Adrenal gland (tissue), 5 donors: Measurements from ENCODE around the gene POLR1G.

Experiments
- POLR2A ChIP-seq, 2 donors: fragments of 450-650 bp; IDR thresholded peaks; one replicate each; pipeline ENCODE4 v1.6.1; 2017; ENCODE audit warnings: antibody characterized with exemption in 2 of 2, mild to moderate bottlenecking in 2 of 2, moderate library complexity in 1 of 2
- TF ChIP-seq, protein P1 (sequence below), 6 experiments: fragments of 450-650 bp in 4 of 6; fragments of 200-600 bp in 2 of 6; sonication (generic) in 1 of 6; IDR thresholded peaks; 1 replicate in 5 of 6; 2 replicates in 1 of 6; pipeline versions ENCODE4 v1.5.1 to v1.8.0; 2016 to 2021; ENCODE audit warnings: antibody characterized with exemption in 6 of 6, mild to moderate bottlenecking in 2 of 6, moderate library complexity in 1 of 6
- donor health status: DM: no; HTN: no; CAD: no.

DNA sequence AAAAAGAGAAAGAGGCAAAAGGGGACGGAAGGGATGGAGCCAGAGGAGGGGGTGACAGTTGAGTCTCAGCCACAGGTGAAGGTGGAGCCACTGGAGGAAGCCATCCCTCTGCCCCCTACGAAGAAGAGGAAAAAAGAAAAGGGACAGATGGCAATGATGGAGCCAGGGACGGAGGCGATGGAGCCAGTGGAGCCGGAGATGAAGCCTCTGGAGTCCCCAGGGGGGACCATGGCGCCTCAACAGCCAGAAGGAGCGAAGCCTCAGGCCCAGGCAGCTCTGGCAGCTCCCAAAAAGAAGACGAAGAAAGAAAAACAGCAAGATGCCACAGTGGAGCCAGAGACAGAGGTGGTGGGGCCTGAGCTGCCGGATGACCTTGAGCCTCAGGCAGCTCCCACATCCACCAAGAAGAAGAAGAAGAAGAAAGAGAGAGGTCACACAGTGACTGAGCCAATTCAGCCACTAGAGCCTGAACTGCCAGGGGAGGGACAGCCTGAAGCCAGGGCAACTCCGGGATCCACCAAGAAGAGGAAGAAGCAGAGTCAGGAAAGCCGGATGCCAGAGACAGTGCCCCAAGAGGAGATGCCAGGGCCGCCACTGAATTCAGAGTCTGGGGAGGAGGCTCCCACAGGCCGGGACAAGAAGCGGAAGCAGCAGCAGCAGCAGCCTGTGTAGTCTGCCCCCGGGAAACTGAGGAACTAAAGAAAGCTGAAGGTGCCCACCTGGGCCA lies 2.5 kb downstream of the POLR1G start:
- TF ChIP-seq, protein P1, sequence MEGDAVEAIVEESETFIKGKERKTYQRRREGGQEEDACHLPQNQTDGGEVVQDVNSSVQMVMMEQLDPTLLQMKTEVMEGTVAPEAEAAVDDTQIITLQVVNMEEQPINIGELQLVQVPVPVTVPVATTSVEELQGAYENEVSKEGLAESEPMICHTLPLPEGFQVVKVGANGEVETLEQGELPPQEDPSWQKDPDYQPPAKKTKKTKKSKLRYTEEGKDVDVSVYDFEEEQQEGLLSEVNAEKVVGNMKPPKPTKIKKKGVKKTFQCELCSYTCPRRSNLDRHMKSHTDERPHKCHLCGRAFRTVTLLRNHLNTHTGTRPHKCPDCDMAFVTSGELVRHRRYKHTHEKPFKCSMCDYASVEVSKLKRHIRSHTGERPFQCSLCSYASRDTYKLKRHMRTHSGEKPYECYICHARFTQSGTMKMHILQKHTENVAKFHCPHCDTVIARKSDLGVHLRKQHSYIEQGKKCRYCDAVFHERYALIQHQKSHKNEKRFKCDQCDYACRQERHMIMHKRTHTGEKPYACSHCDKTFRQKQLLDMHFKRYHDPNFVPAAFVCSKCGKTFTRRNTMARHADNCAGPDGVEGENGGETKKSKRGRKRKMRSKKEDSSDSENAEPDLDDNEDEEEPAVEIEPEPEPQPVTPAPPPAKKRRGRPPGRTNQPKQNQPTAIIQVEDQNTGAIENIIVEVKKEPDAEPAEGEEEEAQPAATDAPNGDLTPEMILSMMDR (IDR thresholded peaks at IDR 0.05) = no peak
- TF ChIP-seq POLR2A (IDR thresholded peaks at IDR 0.05) = no peak
